IPS DF 4.7 (cell line): ENCODE results near the gene ATG2A.

ENCODE experiments used
- DNase-seq: peaks from one replicate; pipeline ENCODE4 v3.0.0-alpha.2; 2013; ENCODE audit warnings: low spot score; ENCODE audit errors: extremely low read depth

The ATG2A gene

GRCh38 chr11:64916775-64917662 is at the start of gene ATG2A:
Gene ATG2A (minus strand): TSS chr11:64917209. CDS start chr11:64917135, 74 bp downstream.
- peak; percentile 97 for DNase-seq

- DNase-seq, result no peak
Measured at GRCh38 chr11:64963072-64963631, 46.1 kb upstream of the ATG2A start.

- no peak for DNase-seq
Measured at GRCh38 chr11:64960719-64961118, 43.7 kb upstream of the ATG2A start.

- no peak for DNase-seq
Measured at GRCh38 chr11:64959498-64959897, 42.5 kb upstream of the ATG2A start.

- DNase-seq, result no peak
Measured at GRCh38 chr11:64954201-64954600, 37.2 kb upstream of the ATG2A start.

GRCh38 chr11:64951529-64951928 is 34.5 kb upstream of the ATG2A start:
- DNase-seq, result no peak

- no peak for DNase-seq
Measured at GRCh38 chr11:64947208-64947814, 30.3 kb upstream of the ATG2A start.

GRCh38 chr11:64936539-64936938 is 19.5 kb upstream of the ATG2A start:
- no peak for DNase-seq

- peak; percentile 49 for DNase-seq
Measured at GRCh38 chr11:64935359-64936081, 18.5 kb upstream of the ATG2A start, which contains the start of gene GPHA2. Gene GPHA2 (minus strand): TSS chr11:64935893. CDS start chr11:64935460, 433 bp downstream.

- no peak for DNase-seq
Measured at GRCh38 chr11:64934682-64935358, 17.8 kb upstream of the ATG2A start.

GRCh38 chr11:64933935-64934681 is 17.1 kb upstream of the ATG2A start:
- DNase-seq, result no peak

GRCh38 chr11:64933213-64933934 is 16.4 kb upstream of the ATG2A start:
- no peak for DNase-seq

- DNase-seq, result no peak
Measured at GRCh38 chr11:64932324-64932723, 15.3 kb upstream of the ATG2A start.

GRCh38 chr11:64931290-64931689 is 14.3 kb upstream of the ATG2A start:
- DNase-seq, result no peak

GRCh38 chr11:64930340-64930739 is 13.3 kb upstream of the ATG2A start:
- no peak for DNase-seq

GRCh38 chr11:64929625-64930024 is 12.6 kb upstream of the ATG2A start:
- no peak for DNase-seq

- no peak for DNase-seq
Measured at GRCh38 chr11:64928957-64929356, 11.9 kb upstream of the ATG2A start.

GRCh38 chr11:64926689-64927088 is 9.7 kb upstream of the ATG2A start:
- DNase-seq, result no peak

- DNase-seq, result no peak
Measured at GRCh38 chr11:64925536-64926436, 8.8 kb upstream of the ATG2A start.
